Measurements from ENCODE around the gene TOX2.

DNA sequence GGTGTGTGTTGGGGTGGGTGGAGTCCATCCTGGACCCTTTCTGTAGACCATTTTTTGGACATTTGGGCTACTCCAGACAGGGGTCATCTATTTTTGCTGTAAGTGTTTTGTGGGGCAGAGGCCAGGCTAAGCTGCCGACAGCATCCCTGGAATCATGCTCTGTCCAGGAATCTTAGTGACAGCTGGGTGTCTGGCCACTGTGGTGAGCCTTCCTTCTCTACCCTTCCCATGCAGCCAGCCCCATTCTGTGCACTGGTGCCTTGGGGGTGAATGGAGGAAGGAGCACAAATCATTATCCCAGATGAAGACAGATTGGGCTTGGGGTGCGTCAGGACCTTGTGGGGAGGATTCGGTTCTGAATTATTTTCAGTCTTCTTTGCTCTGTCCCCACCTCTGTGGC, 20.2 kb downstream of the TOX2 start:
- TF ChIP-seq POLR2AphosphoS5 (IDR thresholded peaks at IDR 0.05; ENCODE audit: low read depth, low read length) (no peak), POLR2A (IDR thresholded peaks at IDR 0.05; ENCODE audit: low read depth, low read length) (no peak)

Data from GM12891 (cell line).